Hepatocyte (in vitro differentiated cells): ENCODE data around the gene EREG.

ENCODE experiments used
- CTCF ChIP-seq: fragments of 200-600 bp; sonication (generic); IDR thresholded peaks from 2 replicates; pipeline ENCODE4 v1.5.1; 2016; ENCODE audit warnings: antibody characterized with exemption, mild to moderate bottlenecking; ENCODE audit not compliant: poor library complexity
- EZH2 ChIP-seq: fragments of 200-600 bp; sonication (generic); IDR thresholded peaks from 2 replicates; pipeline ENCODE4 v1.6.1; 2016; ENCODE audit warnings: antibody characterized with exemption, mild to moderate bottlenecking, borderline replicate concordance
- EZH2phosphoT487 ChIP-seq: fragments of 200-600 bp; sonication (generic); IDR thresholded peaks from one replicate; pipeline ENCODE4 v1.6.1; 2018; ENCODE audit warnings: antibody characterized with exemption, mild to moderate bottlenecking, low read depth, moderate library complexity; ENCODE audit not compliant: unreplicated experiment, severe bottlenecking

DNA sequence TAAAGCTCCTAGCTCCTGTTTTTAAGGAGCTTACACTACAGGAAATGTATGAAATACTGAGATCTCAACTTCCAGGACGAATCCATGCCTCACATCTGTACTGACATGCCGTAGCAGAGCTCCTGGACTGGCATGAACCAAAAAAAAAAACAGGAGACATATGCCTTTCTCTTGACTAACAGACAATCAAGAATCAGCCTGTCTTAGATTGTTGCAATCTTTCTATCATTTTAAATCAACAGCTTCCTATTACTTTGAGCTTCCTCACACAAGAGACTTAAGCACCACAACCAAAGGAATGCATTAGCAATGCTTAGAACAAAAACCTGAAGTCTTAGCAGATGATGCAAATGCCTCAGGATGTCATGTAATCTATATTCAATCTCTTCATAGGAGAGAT, 45.3 kb downstream of the EREG start:
- TF ChIP-seq CTCF (no peak), EZH2phosphoT487 (no peak), EZH2 (no peak)
